ENCODE data around the gene PGA3.
"Not testable (repeated sequence)": the region's sequence is repeated elsewhere in the genome, so short reads cannot be mapped to it uniquely, and the experiment has no call there.

The PGA3 gene

GRCh38 chr11:61174949-61175348 lies 28.4 kb upstream of the PGA3 start:
- DNase-seq = no peak
- TF ChIP-seq CTCF (IDR thresholded peaks at IDR 0.05; ENCODE audit: low read depth, low read length) = no peak
- Histone ChIP-seq H3K27me3 (peaks cover 6% of the 10 kb centered on the region; the same call in 1 of the 2 replicates), H3K4me3 (ENCODE audit: low read depth, low read length) (no peak overlapping the region), H3K4me1 (no peaks in the 10 kb centered on the region), H3K9me3 (no peaks in the 10 kb centered on the region), H3K36me3 (no peaks in the 10 kb centered on the region)

GRCh38 chr11:61176446-61176845 lies 26.9 kb upstream of the PGA3 start:
- Histone ChIP-seq H3K4me1 (no peaks in the 10 kb centered on the region), H3K4me3 (ENCODE audit: low read depth, low read length) (no peak overlapping the region), H3K27me3 (peaks cover 6% of the 10 kb centered on the region; the same call in 1 of the 2 replicates), H3K36me3 (no peaks in the 10 kb centered on the region), H3K9me3 (no peaks in the 10 kb centered on the region)
- TF ChIP-seq CTCF (IDR thresholded peaks at IDR 0.05; ENCODE audit: low read depth, low read length) = no peak
- DNase-seq = no peak

- not testable (repeated sequence) for H3K4me3 ChIP-seq (ENCODE audit: low read depth, low read length); H3K4me1 ChIP-seq; H3K36me3 ChIP-seq; H3K27me3 ChIP-seq; H3K9me3 ChIP-seq; DNase-seq
These were observed 23.1 kb upstream of the PGA3 start for GRCh38 chr11:61180205-61180604.

GRCh38 chr11:61181489-61181888 lies 21.8 kb upstream of the PGA3 start:
- no peak for TF ChIP-seq CTCF (IDR thresholded peaks at IDR 0.05; ENCODE audit: low read depth, low read length)
- no peaks in the 10 kb centered on the region for H3K4me1 ChIP-seq
- H3K36me3 ChIP-seq = no peaks in the 10 kb centered on the region
- H3K4me3 ChIP-seq (ENCODE audit: low read depth, low read length) = no peak overlapping the region
- H3K27me3 ChIP-seq = no peaks in the 10 kb centered on the region
- no peak for DNase-seq
- no peaks in the 10 kb centered on the region for H3K9me3 ChIP-seq

GRCh38 chr11:61183645-61184044 lies 19.7 kb upstream of the PGA3 start:
- H3K4me1 ChIP-seq = no peaks in the 10 kb centered on the region
- H3K9me3 ChIP-seq = no peaks in the 10 kb centered on the region
- TF ChIP-seq CTCF (IDR thresholded peaks at IDR 0.05; ENCODE audit: low read depth, low read length) = no peak
- no peak overlapping the region for H3K4me3 ChIP-seq (ENCODE audit: low read depth, low read length)
- DNase-seq = no peak
- H3K27me3 ChIP-seq = no peaks in the 10 kb centered on the region
- no peaks in the 10 kb centered on the region for H3K36me3 ChIP-seq

GRCh38 chr11:61186504-61186903 lies 16.8 kb upstream of the PGA3 start:
- Histone ChIP-seq H3K9me3 (no peaks in the 10 kb centered on the region), H3K4me3 (ENCODE audit: low read depth, low read length) (no peak overlapping the region), H3K4me1 (no peaks in the 10 kb centered on the region), H3K36me3 (no peaks in the 10 kb centered on the region), H3K27me3 (no peaks in the 10 kb centered on the region)
- no peak for DNase-seq
- TF ChIP-seq CTCF (IDR thresholded peaks at IDR 0.05; ENCODE audit: low read depth, low read length) = no peak

Measured in BE2C (cell line).